Glomerular visceral epithelial cell (primary cell): ENCODE measurements around the gene GAST.
"Not testable (repeated sequence)": the region's sequence is repeated elsewhere in the genome, so short reads cannot be mapped to it uniquely, and the experiment has no call there.

Source experiments
- DNase-seq: peaks from one replicate; pipeline ENCODE4 v3.0.0-alpha.2; 2016; ENCODE audit errors: extremely low spot score

Gene GAST, protein sequence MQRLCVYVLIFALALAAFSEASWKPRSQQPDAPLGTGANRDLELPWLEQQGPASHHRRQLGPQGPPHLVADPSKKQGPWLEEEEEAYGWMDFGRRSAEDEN

DNA sequence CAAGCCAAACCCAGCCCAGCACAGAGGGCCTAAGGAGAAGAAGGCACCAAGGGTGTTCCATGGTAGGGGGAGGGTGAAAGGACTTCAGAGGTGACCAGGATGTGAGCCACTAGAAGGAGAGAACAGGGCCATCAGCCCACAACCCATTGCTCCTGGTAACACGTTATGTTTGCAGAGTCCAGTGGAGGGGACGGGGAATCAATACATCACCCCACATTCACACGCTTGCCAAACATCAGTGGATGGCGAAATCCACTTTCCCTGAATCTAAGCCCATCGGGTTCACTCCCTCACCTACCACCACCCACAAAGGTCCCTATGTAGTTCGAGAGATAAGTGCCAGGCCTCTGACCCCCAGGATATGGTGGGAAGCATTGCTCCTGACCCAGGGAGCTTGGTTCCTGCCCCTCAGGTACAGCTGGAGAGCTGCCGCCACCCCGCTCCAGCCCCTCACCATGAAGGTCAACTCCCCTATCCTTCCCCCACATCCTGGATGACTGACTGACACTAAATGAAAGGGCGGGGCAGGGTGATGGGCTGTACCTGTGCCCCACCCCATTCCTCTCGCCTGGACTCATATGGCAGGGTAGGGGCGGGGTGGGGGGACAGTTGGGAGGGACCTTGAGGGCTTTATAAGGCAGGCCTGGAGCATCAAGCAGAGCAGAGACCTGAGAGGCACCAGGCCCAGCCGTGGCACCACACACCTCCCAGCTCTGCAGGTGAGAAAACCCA lies at the start of gene GAST:
TSS of gene GAST (plus strand) at position 663 of the 732 bp plus-strand sequence. CDS start 3,106 bp downstream, outside the sequence.
- DNase-seq, result no peak

DNA sequence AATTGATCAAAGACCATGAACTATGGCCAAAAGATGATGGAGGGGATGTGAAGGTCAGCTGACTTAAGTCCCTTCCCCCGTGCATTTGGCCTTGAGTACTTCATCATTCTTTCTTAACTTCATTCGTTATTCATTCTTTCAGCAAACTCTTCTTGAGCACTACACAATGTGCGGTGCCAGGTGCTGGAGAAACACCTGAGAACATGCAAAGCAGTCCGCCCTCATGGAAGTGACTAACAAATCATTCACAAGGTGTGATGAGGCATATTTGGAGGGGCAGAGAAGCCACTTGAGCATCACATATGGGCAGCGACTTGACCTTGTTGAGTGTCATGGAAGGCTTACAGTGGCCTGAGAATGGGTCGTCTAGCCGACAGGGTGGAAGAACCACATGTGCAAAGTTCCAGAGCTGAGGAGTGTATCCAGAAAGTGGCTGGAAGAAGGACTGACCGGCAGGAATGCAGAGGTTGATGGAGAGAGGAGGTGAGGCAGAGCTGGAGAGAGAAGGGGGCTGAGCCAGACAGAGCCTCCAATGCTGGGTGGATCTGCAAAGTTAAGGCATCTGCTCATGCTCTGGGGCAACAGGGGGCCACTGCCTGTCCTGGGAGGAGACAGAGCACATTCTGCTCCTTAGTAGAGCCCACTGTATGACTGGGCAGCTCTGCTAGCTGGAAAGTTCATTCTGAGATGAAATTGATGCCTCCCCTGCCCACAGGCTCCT lies 48.5 kb upstream of the GAST start:
- DNase-seq, result no peak

DNA sequence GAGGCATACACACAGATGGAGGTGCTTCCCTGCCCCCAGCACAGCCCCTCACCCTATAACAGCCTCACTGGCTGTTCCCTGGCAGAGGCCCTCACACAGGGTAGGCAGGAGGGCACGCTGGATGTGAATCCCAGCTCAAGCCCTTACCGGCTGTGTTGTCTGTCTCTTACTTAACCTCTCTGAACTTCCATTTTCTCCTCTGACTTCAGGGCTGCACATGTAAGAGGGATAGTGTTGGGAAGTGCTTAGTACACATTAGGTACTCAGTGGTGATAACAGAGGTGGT lies 48.0 kb upstream of the GAST start:
- no peak for DNase-seq

DNA sequence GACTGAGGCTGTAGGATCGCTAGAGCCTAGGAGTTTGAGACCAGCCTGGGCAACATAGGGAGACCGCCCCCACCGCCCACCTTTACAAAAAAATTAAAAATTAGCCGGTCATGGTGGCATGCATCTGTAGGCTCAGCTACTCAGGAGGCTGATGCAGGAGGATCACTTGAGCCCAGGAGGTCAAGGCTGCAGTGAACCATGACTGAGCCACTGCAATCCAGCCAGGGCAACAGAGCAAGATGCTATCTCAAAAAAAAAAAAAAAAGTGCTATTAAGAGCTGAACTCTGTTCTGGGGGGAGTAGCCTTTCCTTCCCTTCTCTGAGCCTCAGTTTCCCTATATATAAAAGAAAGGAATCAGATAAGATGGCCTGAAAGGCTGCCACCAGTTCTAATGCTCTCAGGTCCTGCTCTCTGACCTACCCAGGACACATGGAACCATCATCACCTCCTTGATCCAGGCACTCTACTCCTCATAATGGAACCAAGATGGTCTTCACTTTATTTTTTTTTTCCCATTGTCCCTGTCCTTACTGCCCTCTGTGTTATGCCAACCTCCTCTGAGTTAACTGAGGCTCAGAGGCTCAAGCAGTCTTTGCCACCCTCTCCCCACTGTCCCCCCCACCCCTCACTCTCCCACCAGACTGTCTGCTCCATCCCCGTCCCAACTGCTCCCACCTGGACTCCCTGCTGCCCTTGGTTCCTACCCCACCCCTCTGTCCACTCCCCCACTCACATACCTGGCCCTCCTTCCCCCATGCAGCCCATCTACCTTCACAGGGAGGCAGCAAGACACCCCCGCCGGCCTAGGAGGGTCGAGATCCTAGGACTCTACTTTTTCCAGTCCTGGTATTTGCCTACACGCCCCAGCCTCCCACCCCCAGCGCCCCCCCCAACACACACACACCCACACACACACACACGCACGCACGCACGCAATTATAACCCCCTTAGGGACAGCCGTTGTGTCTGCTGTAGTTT lies 47.3 kb upstream of the GAST start:
- DNase-seq, result no peak

DNA sequence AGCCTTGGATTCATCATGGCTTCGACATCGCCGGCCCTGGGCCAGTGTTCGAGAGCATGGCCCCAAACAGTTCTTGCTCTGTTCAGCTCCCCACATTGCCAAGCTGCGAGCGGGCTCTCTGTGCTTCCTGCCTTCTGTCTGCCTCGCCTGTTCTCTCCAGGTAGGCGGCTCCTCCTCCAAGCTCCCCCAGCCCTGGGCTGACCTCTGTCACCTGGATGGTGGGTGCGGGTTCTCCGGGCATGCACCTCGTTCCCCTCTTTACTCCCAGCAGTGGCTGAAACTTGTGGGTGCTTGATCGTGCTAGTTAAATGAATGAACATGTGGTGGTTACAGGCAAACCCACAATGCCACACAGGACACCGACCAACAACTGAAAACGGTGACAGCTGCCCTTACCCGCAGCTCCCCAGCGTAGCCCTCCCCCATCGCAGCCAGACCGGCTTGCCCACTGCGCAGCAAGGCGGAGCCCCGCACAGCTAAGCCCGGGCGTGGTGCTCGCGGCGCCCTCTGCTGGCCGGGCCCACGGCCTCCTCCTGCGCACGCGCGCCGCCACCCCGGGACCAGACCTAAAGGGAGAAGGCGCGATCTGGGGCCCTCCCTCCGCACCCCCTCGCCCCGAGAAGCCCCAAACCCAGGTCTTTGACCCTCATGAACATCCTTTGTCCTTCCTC lies 46.4 kb upstream of the GAST start:
- peak; percentile 89 for DNase-seq

DNA sequence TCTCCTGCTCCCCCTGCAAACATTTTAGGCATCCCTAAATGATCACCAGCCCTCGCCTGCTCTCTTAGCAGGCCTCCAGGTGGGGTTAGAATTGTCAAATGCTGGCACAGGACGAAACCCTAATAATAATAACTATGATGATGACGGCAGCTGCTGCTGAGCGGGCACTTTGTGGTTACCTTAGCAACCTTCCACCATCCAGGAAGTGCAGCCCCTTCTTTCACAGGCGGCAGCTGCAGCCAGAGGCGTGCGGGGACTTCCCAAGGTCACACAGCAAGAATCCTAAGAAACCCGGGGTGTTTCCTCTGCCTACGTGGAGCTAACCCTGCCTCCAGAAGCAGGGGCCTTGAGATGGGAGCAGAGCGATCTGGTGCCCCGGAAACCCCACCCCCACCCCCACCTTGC lies 45.9 kb upstream of the GAST start:
- peak; percentile 80 for DNase-seq

DNA sequence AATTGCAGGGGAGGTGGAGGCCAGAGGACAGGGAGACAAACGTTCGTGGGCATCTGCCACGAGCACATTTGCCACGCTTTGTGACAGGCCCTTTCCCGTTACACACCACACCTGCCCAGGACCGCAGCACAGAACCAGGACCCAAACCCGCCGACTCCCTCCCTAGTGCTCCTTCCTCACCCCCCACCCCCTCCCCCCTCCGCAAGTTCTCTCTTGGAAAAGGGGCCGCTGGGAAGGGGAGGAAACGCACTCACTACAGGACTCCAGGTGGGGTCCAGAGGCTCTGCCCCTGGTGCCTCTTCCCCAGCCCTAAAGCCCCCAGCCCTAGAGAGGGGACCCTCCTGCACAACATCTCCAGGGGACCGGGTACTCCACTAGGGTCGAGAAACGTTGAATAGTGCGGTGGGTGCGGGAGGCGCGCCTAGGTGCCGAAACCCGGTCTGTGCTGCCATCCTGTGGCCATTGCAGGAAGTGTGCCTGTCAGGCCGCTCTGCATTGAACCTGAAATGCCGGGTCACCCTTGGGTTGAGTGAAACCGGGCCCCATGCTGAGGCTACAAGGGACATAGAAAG lies 45.3 kb upstream of the GAST start:
- peak; percentile 74 for DNase-seq

DNA sequence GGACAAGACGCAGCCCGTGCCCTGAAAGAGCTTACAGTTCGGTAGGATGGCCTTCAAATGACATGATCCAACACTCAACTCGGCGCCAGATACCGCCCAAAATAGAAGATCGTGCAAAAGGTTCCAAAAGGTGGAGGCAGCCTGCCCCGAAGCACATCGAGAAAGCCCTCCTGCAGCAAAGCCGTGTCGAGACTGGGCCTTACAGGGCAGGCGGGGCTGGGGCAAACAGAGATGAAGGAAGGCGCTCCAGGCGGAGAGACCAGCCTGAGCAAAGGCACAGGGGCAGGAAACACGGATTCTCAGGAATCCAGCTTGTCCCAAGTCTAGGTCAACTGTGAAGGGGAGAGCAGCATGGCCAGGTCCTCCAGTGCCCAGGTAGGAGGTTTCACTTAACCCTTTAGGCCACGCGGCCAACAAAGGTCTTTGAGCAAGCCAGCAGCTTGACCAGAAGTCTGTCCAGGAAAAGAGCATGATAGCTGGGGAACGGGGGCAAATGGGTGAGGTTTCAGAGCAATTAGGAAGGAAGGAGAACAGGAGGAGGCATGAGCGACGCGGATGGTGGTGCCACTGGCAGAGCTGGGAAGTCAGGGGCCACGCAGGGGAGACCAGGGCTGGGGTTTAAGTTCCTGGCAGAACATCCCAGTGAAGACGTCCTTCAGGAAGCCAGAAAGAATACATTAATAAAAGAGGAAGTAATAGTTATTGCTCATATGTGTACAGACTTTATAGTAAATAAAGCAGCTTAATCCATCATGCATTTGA lies 44.7 kb upstream of the GAST start:
- DNase-seq, result no peak

DNA sequence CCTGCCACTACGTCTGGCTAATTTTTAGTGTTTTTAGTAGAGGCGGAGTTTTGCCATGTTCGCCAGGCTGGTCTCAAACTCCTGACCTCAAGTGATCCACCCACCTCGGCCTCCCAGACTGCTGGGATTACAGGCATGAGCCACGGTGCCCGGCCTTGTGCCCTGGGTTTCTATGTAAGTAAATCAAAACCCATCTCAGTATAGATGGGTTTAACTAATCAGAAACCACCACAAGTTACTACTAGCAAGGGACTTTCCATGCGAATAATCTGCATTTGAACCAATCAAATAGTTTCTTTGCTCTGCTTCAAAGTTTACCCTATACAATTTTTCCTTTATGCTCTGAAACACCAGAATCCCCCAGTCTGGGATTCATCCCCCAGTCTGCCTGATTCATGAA lies 40.0 kb upstream of the GAST start:
- no peak for DNase-seq

DNA sequence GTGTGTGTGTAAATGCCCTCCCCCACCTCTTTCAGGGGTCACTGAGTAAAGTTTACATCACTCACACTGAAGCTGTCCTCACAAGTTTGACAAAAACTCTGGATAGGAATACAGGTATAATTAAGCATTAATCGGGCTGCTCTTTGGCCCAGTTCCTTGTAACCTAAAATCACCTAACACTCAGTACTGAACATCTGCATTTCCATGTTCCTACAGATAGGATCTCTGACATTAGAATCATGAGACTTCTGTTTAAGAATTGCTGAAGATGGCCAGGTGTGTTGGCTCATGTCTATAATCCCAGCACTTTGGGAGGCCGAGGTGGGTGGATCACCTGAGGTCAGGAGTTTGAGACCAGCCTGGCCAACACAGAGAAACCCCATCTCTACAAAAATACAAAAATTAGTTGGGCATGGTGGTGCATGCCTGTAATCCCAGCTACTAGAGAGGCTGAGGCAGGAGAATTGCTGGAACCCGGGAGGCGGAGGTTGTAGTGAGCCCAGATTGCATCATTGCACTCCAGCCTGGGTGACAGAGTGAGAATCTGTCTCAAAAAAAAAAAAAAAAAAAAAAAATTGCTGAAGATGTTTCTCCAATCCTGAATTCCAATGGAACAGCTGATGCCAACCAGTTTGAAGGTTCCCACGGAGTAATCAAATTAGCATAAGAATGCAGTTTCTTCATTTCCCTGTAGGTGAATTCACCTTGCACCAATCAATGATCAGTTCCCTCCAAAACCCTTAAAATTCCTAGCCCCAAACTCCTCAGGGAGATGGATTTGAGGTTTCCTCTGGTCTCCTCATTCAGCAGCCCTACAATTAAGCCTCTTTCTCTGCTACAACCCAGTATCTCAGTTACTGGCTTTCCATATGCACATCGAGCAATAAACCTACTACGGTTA lies 36.7 kb upstream of the GAST start:
- DNase-seq, result not testable (repeated sequence)

DNA sequence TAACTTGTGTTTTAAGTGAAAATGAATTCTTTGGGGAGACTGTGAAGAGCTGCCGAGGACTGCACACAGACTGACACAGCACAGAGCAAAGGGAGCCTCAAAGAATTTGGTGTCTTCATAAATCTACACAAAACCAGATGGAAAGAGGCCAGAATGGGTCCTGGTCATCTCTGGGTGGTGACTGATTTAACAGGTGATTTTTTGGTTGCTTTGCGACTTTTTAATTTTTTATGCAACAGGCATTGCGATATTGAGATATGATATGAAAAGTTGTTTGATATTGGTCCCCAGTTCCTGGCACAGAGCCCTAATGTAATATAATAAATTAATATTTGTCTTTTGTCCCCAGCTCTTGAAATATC lies 36.1 kb upstream of the GAST start:
- DNase-seq, result peak; percentile 52

DNA sequence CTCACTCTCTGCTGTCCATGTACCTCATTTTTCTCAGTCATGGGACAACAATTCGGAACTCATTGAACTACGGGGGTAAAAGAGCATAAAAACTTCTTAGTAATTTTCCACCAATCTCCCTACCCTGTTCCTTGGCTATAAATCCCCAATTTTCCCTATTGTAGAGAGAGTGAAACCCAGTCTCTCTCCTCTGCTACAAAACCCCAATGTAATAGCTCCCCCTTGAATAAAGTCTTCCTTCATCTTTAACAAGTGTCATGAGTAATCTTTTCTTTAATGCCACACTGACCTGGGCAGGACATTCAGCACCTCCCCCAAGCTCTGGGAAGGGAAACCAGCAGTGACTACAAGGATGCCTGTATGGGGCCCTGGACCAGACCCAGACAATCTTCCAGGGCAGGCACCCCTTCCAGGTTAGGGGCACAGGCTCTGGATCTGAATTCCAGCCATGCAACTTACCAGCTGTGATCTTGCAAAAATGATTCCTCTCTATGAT lies 33.7 kb upstream of the GAST start:
- peak; percentile 90 for DNase-seq

DNA sequence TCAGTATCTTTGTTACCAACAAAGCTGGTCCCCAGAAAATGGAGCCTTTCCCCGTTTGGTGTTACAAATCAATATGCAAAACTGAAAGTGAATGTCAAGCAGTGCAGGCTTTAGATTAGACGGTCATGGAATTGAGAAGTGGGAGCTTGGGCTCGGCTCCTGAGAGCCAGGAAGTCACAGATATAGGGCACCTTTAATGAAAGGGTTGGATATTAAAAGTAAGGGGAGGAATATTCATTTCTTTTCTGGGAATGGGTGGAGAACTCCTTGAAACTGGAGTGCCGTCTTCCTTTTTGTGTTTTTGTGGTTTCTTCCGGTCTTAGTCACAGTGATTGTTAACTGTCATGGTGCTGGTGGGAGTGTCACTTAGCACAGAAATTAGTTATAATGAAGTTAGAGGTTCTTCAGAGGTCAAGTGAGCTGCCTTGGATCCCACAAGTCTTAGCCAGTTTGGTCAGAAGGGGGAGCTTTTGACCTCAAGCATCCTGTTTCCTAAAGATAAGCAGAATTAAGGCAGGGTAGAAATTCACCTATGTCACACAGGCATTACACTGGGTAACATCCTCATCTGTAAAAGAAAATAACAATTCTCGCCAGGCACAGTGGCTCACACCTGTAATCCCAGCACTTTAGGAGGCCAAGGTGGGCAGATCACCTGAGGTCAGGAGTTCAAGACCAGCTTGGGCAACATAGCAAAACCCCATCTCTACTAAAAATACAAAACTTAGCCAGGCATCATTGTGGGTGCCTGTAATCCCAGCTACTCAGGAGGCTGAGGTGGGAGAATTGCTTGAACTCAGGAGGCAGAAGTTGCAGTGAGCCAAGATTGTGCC lies 33.0 kb upstream of the GAST start:
- peak; percentile 91 for DNase-seq

DNA sequence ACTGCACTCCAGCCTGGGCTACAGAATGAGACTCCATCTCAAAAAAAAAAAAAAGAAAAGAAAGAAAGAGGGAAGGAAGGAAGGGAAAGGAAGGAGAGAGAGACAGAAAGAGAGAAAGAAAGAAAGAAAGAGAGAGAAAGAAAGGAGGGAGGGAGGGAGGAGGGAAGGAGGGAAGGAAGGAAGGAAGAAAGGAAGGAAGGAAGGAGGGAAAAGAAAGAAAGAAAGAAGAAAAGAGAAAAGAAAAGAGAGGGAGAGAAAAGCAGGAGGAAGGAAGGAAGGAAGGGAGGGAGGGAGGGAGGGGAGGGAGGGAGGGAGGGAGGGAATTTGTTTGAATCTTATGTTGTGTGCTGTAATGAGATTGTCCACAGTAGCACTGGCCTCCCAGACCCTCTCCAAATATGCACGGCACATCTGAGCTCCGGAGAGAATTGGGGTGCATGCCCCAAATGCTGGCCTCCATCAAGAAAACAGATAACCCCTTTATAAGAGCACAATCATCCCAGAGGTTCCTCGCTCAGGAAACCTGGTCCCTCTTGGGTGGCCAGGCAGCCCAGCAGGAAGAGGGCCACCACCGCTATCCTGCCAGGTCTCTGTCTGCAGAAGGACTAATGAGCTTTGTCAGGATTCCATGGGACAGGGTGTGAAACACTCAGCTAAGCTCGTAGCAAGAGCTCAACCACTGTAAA lies 32.2 kb upstream of the GAST start:
- no peak for DNase-seq

DNA sequence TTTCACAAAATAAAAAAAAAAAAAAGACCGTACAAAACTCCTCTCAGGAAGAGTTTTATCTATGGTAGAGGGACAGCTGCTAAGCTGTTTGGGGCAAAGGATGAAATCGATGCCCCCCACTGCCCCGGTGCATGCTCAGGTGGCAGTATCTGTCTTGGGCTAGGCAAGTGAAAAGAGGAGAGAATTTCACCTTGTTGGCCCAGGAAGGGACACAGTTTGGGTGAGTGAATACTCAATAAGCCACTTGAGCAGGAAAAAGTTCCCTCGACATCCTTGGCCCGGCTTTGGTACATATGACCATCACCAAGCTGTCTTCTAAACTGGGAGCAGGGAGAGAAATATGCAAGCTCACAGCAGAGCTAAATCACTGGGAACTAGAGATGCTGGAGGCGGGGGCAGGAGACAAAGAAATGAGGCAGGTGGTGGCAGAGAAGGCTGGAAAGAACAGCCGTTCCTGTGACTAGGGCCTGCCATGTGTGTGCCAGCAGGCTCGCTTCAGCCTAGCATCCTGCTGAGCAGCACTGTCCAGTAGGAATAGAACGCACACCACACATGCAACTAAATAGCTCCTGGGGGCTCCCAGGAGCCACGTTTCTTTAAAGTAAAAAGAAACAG lies 31.6 kb upstream of the GAST start:
- DNase-seq, result no peak

DNA sequence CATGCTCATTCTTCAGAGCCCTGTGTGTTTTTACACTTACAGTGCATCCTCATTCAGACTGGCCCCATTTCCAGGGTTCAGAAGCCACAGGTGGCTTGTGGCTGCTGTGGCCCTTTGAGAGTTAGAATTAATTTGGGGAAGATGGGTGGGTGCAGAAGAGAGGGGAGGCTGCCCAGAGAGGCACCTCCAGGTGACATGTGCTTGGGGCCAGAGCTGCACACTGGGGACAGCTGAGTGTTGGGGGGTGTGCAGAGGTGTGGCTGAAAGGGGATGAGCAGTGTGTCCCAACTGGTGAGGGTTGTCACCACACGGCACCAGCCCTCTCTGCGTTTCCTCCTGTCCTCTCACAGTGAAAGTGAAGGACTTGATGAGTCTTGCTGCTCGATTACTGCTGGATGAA lies 30.4 kb upstream of the GAST start:
- DNase-seq, result no peak

DNA sequence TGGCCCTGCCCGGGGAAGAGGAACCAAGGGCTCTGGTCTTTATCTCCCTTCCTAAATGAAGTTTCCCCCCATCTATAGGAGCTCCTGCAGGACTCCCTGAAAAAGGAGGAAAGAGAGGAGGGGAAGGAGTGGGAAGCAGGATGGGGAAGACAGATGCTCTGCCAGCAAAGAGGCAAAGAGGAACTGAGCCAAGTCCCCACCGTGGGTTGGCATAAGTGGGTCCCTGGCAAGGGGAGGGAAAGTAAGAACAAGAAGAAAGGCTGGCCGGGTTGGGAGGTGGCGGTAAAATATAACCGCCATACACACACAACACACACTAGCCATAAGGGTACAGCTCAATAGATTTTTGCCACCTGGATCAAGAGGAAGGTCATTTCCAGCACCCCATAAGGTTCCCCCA lies 29.5 kb upstream of the GAST start:
- no peak for DNase-seq
